ENCODE measurements around the gene MRTO4. TPM values are rescaled to one million over a fixed set of nuclear protein-coding genes. Genes with fewer than 3 reads are reported as not detected.
"Not testable (repeated sequence)": the region's sequence is repeated elsewhere in the genome, so short reads cannot be mapped to it uniquely, and the experiment has no call there.

The MRTO4 gene
- total RNA-seq, 2 experiments from 2014 or later, result 60.0 to 66.0 TPM

DNA sequence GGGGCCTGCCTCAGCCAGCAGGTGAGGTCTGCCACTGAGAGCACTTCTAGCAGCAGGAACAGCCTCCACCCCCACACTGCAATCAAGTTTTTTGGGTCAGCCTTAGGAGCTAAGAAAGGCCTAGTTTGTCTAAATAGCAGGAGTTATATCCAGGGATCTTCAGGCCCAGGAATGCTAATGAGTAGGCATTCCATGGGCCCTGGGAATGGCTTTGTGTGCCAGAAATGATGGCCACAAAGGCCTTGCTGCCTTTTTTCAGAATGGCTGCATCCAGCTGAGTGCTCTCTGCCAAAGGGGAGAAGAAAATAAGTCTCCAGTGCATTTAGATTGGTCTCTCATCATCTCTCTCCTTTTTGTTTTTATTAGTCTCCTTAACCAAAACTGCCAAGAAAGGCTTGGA lies 2.8 kb downstream of the MRTO4 start:
- Histone ChIP-seq H3K9me2 (ENCODE audit: insufficient read depth, low read length) (no peaks in the 10 kb centered on the region), H3K4me3 (ENCODE audit: low read depth, low read length, poor library complexity, severe bottlenecking) (no peak overlapping the region), H3K9me3 (ENCODE audit: low read length) (no peaks in the 10 kb centered on the region), H3K27ac (ENCODE audit: low read depth, low read length, poor library complexity, severe bottlenecking) (no peak overlapping the region), H3K36me3 (ENCODE audit: insufficient read depth, low read length) (peaks cover 73% of the 10 kb centered on the region), H2AFZ (ENCODE audit: low read length) (no peak overlapping the region), H3K4me1 (ENCODE audit: insufficient read depth, low read length, poor library complexity, severe bottlenecking) (peaks cover 32% of the 10 kb centered on the region), H4K20me1 (ENCODE audit: insufficient read depth, low read length) (peaks cover 23% of the 10 kb centered on the region), H3K79me2 (ENCODE audit: insufficient read depth, low read depth, low read length) (peaks cover 64% of the 10 kb centered on the region), H3K4me2 (ENCODE audit: low read length) (peak overlapping the region; percentile 93)
- no peak for DNase-seq (ENCODE audit: low spot score)
- no TSS peak for BruUV-seq (replicated peaks)
- intact Hi-C loops (cut with micrococcal nuclease; ENCODE audit: unreplicated experiment), result loop anchor here (10.0 kb wide), 1 partner anchor 400 kb away; no protein-coding TSS in a partner anchor
- no peak for TF ChIP-seq EZH2phosphoT487 (IDR thresholded peaks at IDR 0.05; ENCODE audit: borderline replicate concordance, low read depth, low read length)
- TF ChIP-seq, protein P1, sequence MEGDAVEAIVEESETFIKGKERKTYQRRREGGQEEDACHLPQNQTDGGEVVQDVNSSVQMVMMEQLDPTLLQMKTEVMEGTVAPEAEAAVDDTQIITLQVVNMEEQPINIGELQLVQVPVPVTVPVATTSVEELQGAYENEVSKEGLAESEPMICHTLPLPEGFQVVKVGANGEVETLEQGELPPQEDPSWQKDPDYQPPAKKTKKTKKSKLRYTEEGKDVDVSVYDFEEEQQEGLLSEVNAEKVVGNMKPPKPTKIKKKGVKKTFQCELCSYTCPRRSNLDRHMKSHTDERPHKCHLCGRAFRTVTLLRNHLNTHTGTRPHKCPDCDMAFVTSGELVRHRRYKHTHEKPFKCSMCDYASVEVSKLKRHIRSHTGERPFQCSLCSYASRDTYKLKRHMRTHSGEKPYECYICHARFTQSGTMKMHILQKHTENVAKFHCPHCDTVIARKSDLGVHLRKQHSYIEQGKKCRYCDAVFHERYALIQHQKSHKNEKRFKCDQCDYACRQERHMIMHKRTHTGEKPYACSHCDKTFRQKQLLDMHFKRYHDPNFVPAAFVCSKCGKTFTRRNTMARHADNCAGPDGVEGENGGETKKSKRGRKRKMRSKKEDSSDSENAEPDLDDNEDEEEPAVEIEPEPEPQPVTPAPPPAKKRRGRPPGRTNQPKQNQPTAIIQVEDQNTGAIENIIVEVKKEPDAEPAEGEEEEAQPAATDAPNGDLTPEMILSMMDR (conservative IDR thresholded peaks at IDR 0.05; ENCODE audit: low read length), result no peak
- POLR2A ChIA-PET, result interaction anchor here (0.6 kb wide), 1 partner anchor 9 kb away, joined by 5 read pairs; no protein-coding TSS in a partner anchor
- CTCF ChIA-PET (ENCODE audit: unreplicated experiment), result no interaction called here

DNA sequence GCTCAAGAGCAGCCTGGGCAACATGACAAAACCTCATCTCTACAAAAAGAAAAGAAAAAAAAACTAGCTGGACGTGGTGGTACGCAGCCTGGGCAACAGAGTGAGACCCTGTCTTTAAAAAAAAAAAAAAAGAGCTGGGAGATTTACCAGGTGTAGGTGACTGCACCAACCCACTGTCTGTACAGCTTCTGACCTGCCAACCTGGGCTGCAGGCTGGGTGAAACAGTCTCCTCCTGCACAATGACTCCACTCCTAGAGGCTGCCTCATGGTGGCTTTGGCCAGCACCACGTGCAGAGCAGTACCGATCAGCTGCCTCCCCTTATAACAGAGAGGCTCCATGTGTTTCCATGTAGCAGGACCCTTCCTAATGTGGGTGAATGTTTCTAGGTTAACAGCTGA lies 3.7 kb downstream of the MRTO4 start:
- peaks cover 24% of the 10 kb centered on the region for H3K4me1 ChIP-seq (ENCODE audit: insufficient read depth, low read length, poor library complexity, severe bottlenecking)
- POLR2A ChIA-PET, result interaction anchor here (0.6 to 0.7 kb wide), 4 partner anchors 9 to 133 kb away, joined by 3 to 6 read pairs (median 4); no protein-coding TSS in a partner anchor
- no peak overlapping the region for H3K4me2 ChIP-seq (ENCODE audit: low read length)
- CTCF ChIA-PET (ENCODE audit: unreplicated experiment), result no interaction called here
- intact Hi-C loops (cut with micrococcal nuclease; ENCODE audit: unreplicated experiment), result loop anchor here (10.0 kb wide), 1 partner anchor 400 kb away; no protein-coding TSS in a partner anchor
- no peaks in the 10 kb centered on the region for H3K9me3 ChIP-seq (ENCODE audit: low read length)
- peaks cover 78% of the 10 kb centered on the region for H3K36me3 ChIP-seq (ENCODE audit: insufficient read depth, low read length)
- TF ChIP-seq, protein P1 (conservative IDR thresholded peaks at IDR 0.05; ENCODE audit: low read length), result no peak
- no peak for TF ChIP-seq EZH2phosphoT487 (IDR thresholded peaks at IDR 0.05; ENCODE audit: borderline replicate concordance, low read depth, low read length)
- no peak overlapping the region for H2AFZ ChIP-seq (ENCODE audit: low read length)
- no peaks in the 10 kb centered on the region for H3K9me2 ChIP-seq (ENCODE audit: insufficient read depth, low read length)
- no peak overlapping the region for H3K27ac ChIP-seq (ENCODE audit: low read depth, low read length, poor library complexity, severe bottlenecking)
- H3K4me3 ChIP-seq (ENCODE audit: low read depth, low read length, poor library complexity, severe bottlenecking), result no peak overlapping the region
- BruUV-seq (replicated peaks), result no TSS peak
- peaks cover 23% of the 10 kb centered on the region for H4K20me1 ChIP-seq (ENCODE audit: insufficient read depth, low read length)
- DNase-seq (ENCODE audit: low spot score), result no peak
- peaks cover 55% of the 10 kb centered on the region for H3K79me2 ChIP-seq (ENCODE audit: insufficient read depth, low read depth, low read length)

DNA sequence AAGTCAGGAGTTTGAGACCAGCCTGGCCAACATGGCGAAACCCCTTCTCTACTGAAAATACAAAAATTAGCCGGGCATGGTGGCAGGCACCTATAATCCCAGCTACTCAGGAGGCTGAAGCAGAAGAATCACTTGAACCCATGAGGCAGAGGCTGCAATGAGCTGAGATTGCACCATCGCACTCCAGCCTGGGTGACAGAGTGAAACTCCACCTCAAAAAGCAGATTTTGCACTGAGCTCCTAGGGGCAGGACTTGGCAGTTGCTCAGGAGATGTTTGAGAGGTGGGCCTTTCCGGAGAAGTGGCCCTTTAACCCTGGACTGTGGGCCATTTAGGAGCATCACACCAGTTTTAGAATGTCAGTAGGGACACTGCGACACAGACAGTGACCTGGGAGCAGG lies 4.7 kb downstream of the MRTO4 start:
- DNase-seq (ENCODE audit: low spot score); H3K4me3 ChIP-seq (ENCODE audit: low read depth, low read length, poor library complexity, severe bottlenecking); H3K27ac ChIP-seq (ENCODE audit: low read depth, low read length, poor library complexity, severe bottlenecking); H3K9me2 ChIP-seq (ENCODE audit: insufficient read depth, low read length); H3K4me2 ChIP-seq (ENCODE audit: low read length); H3K9me3 ChIP-seq (ENCODE audit: low read length); BruUV-seq (replicated peaks); H2AFZ ChIP-seq (ENCODE audit: low read length); CTCF ChIA-PET (ENCODE audit: unreplicated experiment): not testable (repeated sequence)
- POLR2A ChIA-PET, result interaction anchor here (0.6 kb wide), 1 partner anchor 148 kb away, joined by 3 read pairs; no protein-coding TSS in a partner anchor
- peaks cover 23% of the 10 kb centered on the region for H4K20me1 ChIP-seq (ENCODE audit: insufficient read depth, low read length)
- intact Hi-C loops (cut with micrococcal nuclease; ENCODE audit: unreplicated experiment), result loop anchor here (10.0 kb wide), 1 partner anchor 398 kb away; no protein-coding TSS in a partner anchor
- peaks cover 87% of the 10 kb centered on the region for H3K36me3 ChIP-seq (ENCODE audit: insufficient read depth, low read length)
- peaks cover 20% of the 10 kb centered on the region for H3K4me1 ChIP-seq (ENCODE audit: insufficient read depth, low read length, poor library complexity, severe bottlenecking)
- peaks cover 45% of the 10 kb centered on the region for H3K79me2 ChIP-seq (ENCODE audit: insufficient read depth, low read depth, low read length)
